ENCODE data around the gene NSMCE1.
A peak's percentile ranks its signal among the peaks of the same experiment; 100 is the strongest.
"Not testable (repeated sequence)": the region's sequence is repeated elsewhere in the genome, so short reads cannot be mapped to it uniquely, and the experiment has no call there.

NSMCE1 gene

GRCh38 chr16:27267037-27267677, 1.4 kb downstream of the NSMCE1 start:
- no peak for DNase-seq

- DNase-seq: no peak
Observed at GRCh38 chr16:27265982-27266381, 2.6 kb downstream of the NSMCE1 start.

DNA sequence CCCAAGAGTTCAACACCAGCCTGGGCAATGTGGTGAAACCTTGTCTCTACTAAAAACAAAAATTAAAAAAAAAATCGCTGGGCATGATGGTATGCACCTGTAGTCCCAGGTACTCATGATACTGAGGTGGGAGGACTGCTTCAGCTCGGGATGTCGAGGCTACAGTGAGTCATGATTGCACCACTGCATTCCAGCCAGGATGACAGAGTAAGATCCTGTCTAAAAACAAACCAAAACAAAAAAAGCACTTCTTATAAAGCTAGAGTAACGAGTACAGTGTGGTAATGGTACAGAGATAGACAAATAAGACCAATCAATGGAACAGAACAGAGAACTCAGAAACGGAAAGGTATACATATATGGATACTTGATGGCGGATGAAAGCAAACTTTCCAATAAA, 4.4 kb downstream of the NSMCE1 start:
- peak; percentile 66 for DNase-seq

- DNase-seq: not testable (repeated sequence)
Observed at GRCh38 chr16:27262904-27263423, 5.6 kb downstream of the NSMCE1 start.

DNA sequence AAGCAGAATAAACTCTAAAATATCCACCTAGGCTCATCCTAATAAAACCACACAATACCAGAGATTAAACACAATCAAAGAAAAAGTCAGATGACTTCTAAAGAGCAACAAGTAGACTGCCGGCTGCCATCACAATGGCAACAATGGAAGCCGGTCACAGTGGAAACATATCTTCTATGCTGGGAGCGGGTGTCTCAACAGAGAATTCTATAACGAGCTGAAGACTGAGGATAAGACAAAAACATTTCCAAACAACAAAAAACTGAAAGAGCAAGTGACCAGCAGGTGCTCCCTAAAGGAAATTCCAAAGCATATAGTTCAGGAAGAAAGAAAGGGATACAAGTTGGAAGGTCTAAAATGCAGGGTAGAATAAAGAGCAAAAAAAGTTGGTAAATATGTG, 8.9 kb downstream of the NSMCE1 start:
- DNase-seq: no peak

DNA sequence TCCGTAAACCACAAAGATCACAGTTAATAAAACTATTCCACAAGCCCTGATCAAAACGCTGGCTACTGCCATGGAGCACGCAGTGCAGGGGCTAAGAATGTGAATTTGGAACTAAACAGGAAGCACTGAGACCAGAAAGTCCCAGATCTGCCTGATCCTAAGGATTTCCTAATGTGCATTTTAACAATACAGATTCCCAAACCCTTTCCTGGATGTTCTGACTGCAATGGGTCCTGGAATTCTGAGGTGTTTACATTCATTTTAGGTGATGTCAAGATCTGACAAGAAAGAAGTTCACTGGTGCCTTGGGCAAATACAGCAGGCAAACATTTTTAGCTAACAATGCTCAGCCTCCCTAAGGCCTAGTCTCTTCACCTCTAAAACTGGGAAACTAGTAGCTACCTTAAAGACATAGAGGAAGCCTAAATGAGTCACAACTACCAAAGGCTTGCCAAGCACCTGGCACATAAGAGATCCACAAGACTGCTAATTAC, 10.3 kb downstream of the NSMCE1 start:
- peak; percentile 17 for DNase-seq

DNA sequence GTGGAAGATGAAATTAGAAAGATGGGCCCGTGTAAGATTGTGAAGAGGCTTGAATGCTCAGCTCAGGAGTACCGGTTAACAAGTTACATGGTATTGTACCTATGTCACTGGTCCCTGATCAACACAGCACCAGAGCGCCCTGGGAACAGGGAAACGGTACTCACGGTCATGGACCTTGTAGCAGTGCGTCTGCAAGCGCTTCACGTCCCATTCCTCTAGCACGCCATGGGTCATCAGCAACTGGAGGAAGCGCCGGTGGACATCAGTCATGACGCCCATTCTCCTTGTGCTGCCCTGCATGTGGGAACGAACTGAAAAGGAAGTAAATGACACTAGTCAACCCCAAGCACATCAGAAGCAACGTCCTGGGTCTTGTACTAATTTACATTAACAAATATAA, 11.3 kb downstream of the NSMCE1 start:
- no peak for DNase-seq

- DNase-seq: no peak
Observed at GRCh38 chr16:27256861-27257260, 11.7 kb downstream of the NSMCE1 start.

- no peak for DNase-seq
Observed at GRCh38 chr16:27254262-27254811, 14.2 kb downstream of the NSMCE1 start.

DNA sequence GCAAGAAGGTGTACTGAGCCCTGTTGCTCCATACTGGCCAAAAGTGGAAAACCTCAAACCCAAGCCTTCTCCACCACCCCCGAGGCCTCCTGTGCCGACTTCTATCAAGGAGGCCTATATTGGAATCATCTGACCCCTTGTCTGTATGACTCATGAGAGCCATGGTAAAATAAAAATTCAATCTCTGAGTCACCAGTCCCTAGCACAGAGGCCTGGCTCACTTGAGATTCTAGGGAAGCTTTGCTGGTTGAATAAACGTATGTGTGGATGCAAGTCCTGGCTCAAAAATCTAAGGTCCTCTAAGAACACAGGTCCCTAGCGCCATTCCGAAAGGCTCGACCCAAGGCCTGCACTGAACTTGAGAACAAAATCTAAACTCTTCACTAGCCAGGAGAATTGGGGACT, 15.0 kb downstream of the NSMCE1 start:
- DNase-seq: peak; percentile 86

DNA sequence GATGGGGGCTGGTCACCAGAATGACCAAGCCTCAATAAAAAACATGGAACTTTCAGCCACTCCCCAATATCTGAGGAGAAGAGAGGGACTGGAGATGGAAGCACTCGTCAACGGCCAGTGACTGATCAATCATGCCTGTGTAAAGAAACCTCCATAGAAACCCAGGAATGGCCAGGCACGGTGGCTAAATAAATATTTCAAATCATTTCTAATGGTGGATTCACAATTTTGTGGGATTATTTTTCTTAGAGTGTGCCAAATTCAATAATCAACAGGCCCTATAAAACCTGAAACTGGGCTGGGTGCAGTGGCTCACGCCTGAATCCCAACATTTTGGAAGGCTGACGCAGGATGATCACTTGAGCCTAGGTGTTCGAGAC, 16.4 kb downstream of the NSMCE1 start:
- DNase-seq: no peak

DNA sequence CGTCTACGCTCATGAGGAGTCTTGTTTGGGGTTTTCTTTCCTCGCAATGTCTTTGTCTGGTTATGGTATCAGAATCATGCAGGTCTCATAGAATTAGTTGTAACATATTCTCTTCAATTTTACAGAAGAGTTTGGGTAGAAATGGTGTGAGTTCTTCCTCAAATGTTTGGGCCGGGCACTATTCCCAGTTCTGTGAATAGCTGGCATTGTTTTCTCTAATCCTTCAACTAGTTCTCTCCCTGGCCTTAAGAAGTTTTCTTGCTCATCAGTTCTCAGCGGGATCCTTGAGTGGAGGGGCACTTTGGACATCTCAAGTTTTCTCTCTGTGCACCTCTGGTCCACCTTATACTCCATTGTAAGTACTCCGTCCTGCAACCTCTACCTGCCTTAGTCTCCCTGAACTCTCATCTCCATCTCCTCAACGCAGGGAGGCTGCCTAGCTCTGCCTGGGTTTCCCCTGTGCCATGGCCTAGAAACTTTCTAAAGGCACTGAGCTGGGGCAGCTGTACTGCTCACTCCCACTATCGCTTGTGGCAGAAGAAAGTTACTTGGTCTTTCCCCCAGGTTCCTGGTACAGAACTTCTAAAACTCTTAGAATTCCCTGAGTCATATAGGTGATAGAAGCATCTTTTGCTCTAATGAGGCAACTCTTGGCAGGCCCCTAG, 16.9 kb downstream of the NSMCE1 start:
- DNase-seq: no peak

GRCh38 chr16:27248886-27249285, 19.7 kb downstream of the NSMCE1 start:
- not testable (repeated sequence) for DNase-seq

- no peak for DNase-seq
Observed at GRCh38 chr16:27248036-27248435, 20.5 kb downstream of the NSMCE1 start.

DNA sequence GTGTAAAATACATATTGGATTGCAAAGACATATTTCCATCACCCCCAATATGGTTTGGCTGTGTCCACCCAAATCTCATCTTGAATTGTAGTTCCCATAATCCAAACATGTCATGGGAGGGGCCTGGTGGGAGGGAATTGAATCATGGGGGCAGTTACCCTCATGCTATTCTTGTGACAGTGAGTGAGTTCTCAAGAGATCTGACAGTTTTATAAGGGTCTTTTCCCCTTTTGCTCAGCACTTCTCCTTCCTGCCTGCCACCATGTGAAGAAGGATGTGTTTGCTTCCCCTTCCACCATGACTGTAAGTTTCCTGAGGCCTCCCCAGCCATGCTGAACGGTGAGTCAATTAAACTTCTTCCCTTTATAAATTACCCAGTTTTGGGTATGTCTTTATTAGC, 21.5 kb downstream of the NSMCE1 start:
- DNase-seq: not testable (repeated sequence)

- no peak for DNase-seq
Observed at GRCh38 chr16:27246439-27246838, 22.1 kb downstream of the NSMCE1 start.

GRCh38 chr16:27245276-27246172, 23.0 kb downstream of the NSMCE1 start:
- DNase-seq: peak; percentile 79

DNA sequence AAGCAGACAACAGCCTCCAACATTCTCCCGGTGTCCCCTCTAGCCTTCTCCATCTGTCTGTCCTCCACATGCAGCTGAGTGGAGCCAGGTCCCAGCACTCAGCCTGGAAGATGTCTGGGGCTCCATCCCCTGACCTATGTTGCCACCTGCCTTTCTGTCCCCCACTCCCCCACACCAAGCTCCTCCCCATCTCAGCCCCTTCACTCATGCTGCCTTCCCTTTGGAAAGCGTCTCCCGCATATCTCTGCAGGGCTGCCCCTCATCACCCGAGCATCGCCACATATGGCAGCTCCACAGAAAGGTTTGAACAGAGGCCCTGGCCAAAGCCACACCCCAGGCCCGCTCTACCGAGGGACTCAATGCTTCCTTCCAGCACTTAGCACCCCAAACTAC, 24.2 kb downstream of the NSMCE1 start:
- DNase-seq: no peak

- DNase-seq: no peak
Observed at GRCh38 chr16:27243725-27244362, 24.7 kb downstream of the NSMCE1 start.

GRCh38 chr16:27242868-27243590, 25.5 kb downstream of the NSMCE1 start:
- peak; percentile 63 for DNase-seq

GRCh38 chr16:27242398-27242797, 26.2 kb downstream of the NSMCE1 start:
- no peak for DNase-seq

DNA sequence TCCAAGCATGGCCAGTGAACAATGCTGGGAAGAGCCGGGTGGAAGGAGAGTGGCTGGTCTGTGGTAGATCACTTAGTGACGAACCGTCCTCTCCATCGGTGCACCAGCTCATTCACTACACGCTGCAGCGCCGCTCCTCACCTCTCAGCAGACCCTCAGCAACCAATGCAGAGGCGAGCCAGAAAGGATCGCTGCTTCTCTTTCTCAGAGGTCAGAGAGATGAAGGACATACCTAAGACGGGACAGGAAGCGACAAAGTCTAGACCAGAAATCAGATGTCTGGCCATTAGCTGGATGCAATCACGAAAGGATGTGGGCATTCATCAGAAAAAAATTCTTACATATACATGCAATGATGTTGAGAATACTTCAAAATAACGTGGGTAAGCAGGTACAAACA, 26.9 kb downstream of the NSMCE1 start:
- DNase-seq: peak; percentile 29

All from fibroblast of skin of right biceps (primary cell).